Subcutaneous abdominal adipose tissue (tissue), 5 donors: Measurements from ENCODE around the gene DBN1.
"Not testable (repeated sequence)": the region's sequence is repeated elsewhere in the genome, so short reads cannot be mapped to it uniquely, and the experiment has no call there.

ENCODE experiments used
- H3K27ac ChIP-seq: one replicate; pipeline ENCODE4 v1.7.0; 2013; ENCODE audit warnings: low read depth, mild to moderate bottlenecking, inconsistent platforms, low read length, moderate library complexity
- H3K27me3 ChIP-seq, 5 donors: one replicate each; pipeline ENCODE4 v1.7.0; 2013; ENCODE audit warnings: low read length in 5 of 5, inconsistent platforms in 1 of 5; ENCODE audit not compliant: control insufficient read depth in 5 of 5, insufficient read depth in 4 of 5
- H3K36me3 ChIP-seq, 5 donors: one replicate each; pipeline ENCODE4 v1.7.0; 2013; ENCODE audit warnings: low read length in 5 of 5; ENCODE audit not compliant: control insufficient read depth in 5 of 5, insufficient read depth in 5 of 5
- H3K4me1 ChIP-seq, 5 donors: one replicate each; pipeline ENCODE4 v1.7.0; 2013; ENCODE audit warnings: low read length in 5 of 5, mild to moderate bottlenecking in 3 of 5, moderate library complexity in 1 of 5; ENCODE audit not compliant: control insufficient read depth in 5 of 5, insufficient read depth in 5 of 5
- H3K4me3 ChIP-seq, 5 donors: one replicate each; pipeline ENCODE4 v1.7.0; 2013; ENCODE audit warnings: low read length in 5 of 5, low read depth in 1 of 5
- H3K9ac ChIP-seq, 5 donors: one replicate each; pipeline ENCODE4 v1.7.0; 2013; ENCODE audit warnings: low read length in 5 of 5, mild to moderate bottlenecking in 4 of 5, moderate library complexity in 3 of 5
- H3K9me3 ChIP-seq, 5 donors: one replicate each; pipeline ENCODE4 v1.7.0; 2013; ENCODE audit warnings: low read length in 5 of 5; ENCODE audit not compliant: control insufficient read depth in 5 of 5
- donor health status: healthy.
- donor health status: healthy.
- donor health status: healthy.
- donor health status: healthy.
- donor health status: healthy.

Gene DBN1

GRCh38 chr5:177425196-177425800 lies 48.1 kb downstream of the DBN1 start:
- Histone ChIP-seq H3K9ac (peak overlapping the region in 4 of 5 donors; percentile 68 to 91 (median 76)), H3K4me3 (peak overlapping the region; percentile 74 to 83 (median 78)), H3K27me3 (no peaks in the 10 kb centered on the region), H3K36me3 (peaks cover 0 to 3% (median 0%) of the 10 kb centered on the region in 5 donors), H3K27ac (peak overlapping the region; percentile 91), H3K4me1 (peaks cover 6 to 46% (median 34%) of the 10 kb centered on the region in 5 donors), H3K9me3 (no peaks in the 10 kb centered on the region)

GRCh38 chr5:177423671-177424070 lies 49.8 kb downstream of the DBN1 start:
- H3K4me3 ChIP-seq: no peak overlapping the region
- H3K4me1 ChIP-seq: peaks cover 6 to 31% (median 23%) of the 10 kb centered on the region in 5 donors
- H3K9me3 ChIP-seq: no peaks in the 10 kb centered on the region
- no peak overlapping the region for H3K9ac ChIP-seq
- no peaks in the 10 kb centered on the region for H3K36me3 ChIP-seq
- H3K27ac ChIP-seq: no peak overlapping the region
- no peaks in the 10 kb centered on the region for H3K27me3 ChIP-seq

GRCh38 chr5:177421062-177421798 lies 52.2 kb downstream of the DBN1 start:
- H3K27me3 ChIP-seq: no peaks in the 10 kb centered on the region
- H3K4me1 ChIP-seq: peaks cover 2 to 18% (median 13%) of the 10 kb centered on the region in 5 donors
- H3K9me3 ChIP-seq: no peaks in the 10 kb centered on the region
- H3K9ac ChIP-seq: no peak overlapping the region
- no peak overlapping the region for H3K4me3 ChIP-seq
- no peaks in the 10 kb centered on the region for H3K36me3 ChIP-seq
- H3K27ac ChIP-seq: no peak overlapping the region

- H3K9me3 ChIP-seq, H3K4me3 ChIP-seq, H3K27me3 ChIP-seq, H3K36me3 ChIP-seq, H3K9ac ChIP-seq, H3K27ac ChIP-seq: not testable (repeated sequence)
- H3K4me1 ChIP-seq: peaks cover 2 to 14% (median 12%) of the 10 kb centered on the region in 5 donors
These were observed 53.0 kb downstream of the DBN1 start for GRCh38 chr5:177420472-177420871.

GRCh38 chr5:177419046-177419445 lies 54.4 kb downstream of the DBN1 start:
- Histone ChIP-seq H3K27me3 (no peaks in the 10 kb centered on the region), H3K9ac (no peak overlapping the region), H3K4me3 (no peak overlapping the region), H3K4me1 (peaks cover 2 to 9% (median 8%) of the 10 kb centered on the region in 5 donors), H3K27ac (no peak overlapping the region), H3K9me3 (no peaks in the 10 kb centered on the region), H3K36me3 (no peaks in the 10 kb centered on the region)

- not testable (repeated sequence) for H3K9me3 ChIP-seq, H3K27ac ChIP-seq, H3K27me3 ChIP-seq, H3K9ac ChIP-seq, H3K36me3 ChIP-seq, H3K4me3 ChIP-seq, H3K4me1 ChIP-seq
These were observed 56.4 kb downstream of the DBN1 start for GRCh38 chr5:177417081-177417480.

GRCh38 chr5:177414481-177414880 lies 59.0 kb downstream of the DBN1 start:
- Histone ChIP-seq H3K27ac (no peak overlapping the region), H3K4me3 (no peak overlapping the region), H3K27me3 (no peaks in the 10 kb centered on the region), H3K36me3 (no peaks in the 10 kb centered on the region), H3K4me1 (peaks cover 2 to 9% (median 8%) of the 10 kb centered on the region in 5 donors), H3K9me3 (no peaks in the 10 kb centered on the region), H3K9ac (no peak overlapping the region)

GRCh38 chr5:177412603-177413233 lies 60.7 kb downstream of the DBN1 start:
- Histone ChIP-seq H3K4me1 (peaks cover 2 to 9% (median 8%) of the 10 kb centered on the region in 5 donors), H3K4me3 (no peak overlapping the region), H3K36me3 (no peaks in the 10 kb centered on the region), H3K27ac (no peak overlapping the region), H3K9me3 (no peaks in the 10 kb centered on the region), H3K9ac (no peak overlapping the region), H3K27me3 (no peaks in the 10 kb centered on the region)

- H3K27ac ChIP-seq: no peak overlapping the region
- peaks cover 0 to 4% (median 0%) of the 10 kb centered on the region in 5 donors for H3K4me1 ChIP-seq
- H3K27me3 ChIP-seq: peaks cover 0 to under 1% (median 0%) of the 10 kb centered on the region in 5 donors
- H3K4me3 ChIP-seq: no peak overlapping the region
- no peak overlapping the region for H3K9ac ChIP-seq
- H3K9me3 ChIP-seq: no peaks in the 10 kb centered on the region
- no peaks in the 10 kb centered on the region for H3K36me3 ChIP-seq
These were observed 62.9 kb downstream of the DBN1 start for GRCh38 chr5:177410575-177410974.
